MM.1S (cell line): ENCODE data around the gene KDELR1.

Experiments used
- DNase-seq: peaks from one replicate; pipeline ENCODE4 v3.0.0-alpha.2; 2015
- H2AFZ ChIP-seq: fragments of 300-600 bp; sonication (generic); 2 replicates; pipeline ENCODE4 v1.6.0; 2016; ENCODE audit warnings: antibody characterized with exemption, low read length
- H3F3A ChIP-seq: fragments of 300-600 bp; sonication (generic); 2 replicates; pipeline ENCODE4 v1.6.1; 2016; ENCODE audit warnings: mild to moderate bottlenecking, antibody characterized with exemption, low read length, moderate library complexity, mixed read lengths; ENCODE audit not compliant: insufficient read depth
- H3K27ac ChIP-seq: fragments of 300-600 bp; sonication (generic); 2 replicates; pipeline ENCODE4 v1.5.1; 2016; ENCODE audit warnings: mild to moderate bottlenecking, low read length
- H3K27me3 ChIP-seq: fragments of 300-600 bp; sonication (generic); replicated peaks from 2 replicates; pipeline ENCODE4 v1.6.0; 2016; ENCODE audit warnings: low read length; ENCODE audit not compliant: insufficient read depth
- H3K36me3 ChIP-seq: fragments of 300-600 bp; sonication (generic); replicated peaks from 2 replicates; pipeline ENCODE4 v1.6.1; 2016; ENCODE audit warnings: mild to moderate bottlenecking, low read length, mixed read lengths; ENCODE audit not compliant: insufficient read depth
- H3K4me1 ChIP-seq: fragments of 300-600 bp; sonication (generic); 2 replicates; pipeline ENCODE4 v1.6.1; 2016; ENCODE audit warnings: low read length, mixed read lengths
- H3K4me2 ChIP-seq: fragments of 300-600 bp; sonication (generic); 2 replicates; pipeline ENCODE4 v1.6.0; 2016; ENCODE audit warnings: low read depth, low read length
- H3K4me3 ChIP-seq: fragments of 300-600 bp; sonication (generic); 2 replicates; pipeline ENCODE4 v1.5.1; 2016; ENCODE audit warnings: low read length, mixed read lengths
- H3K79me2 ChIP-seq: fragments of 300-600 bp; sonication (generic); 2 replicates; pipeline ENCODE4 v1.6.1; 2016; ENCODE audit warnings: mixed run types, low read length, mixed read lengths
- H3K9ac ChIP-seq: fragments of 300-600 bp; sonication (generic); 2 replicates; pipeline ENCODE4 v1.6.1; 2016; ENCODE audit warnings: low read length, mixed read lengths
- H3K9me2 ChIP-seq: fragments of 300-600 bp; sonication (generic); replicated peaks from 2 replicates; pipeline ENCODE4 v1.6.1; 2016; ENCODE audit warnings: mild to moderate bottlenecking, low read length, mixed read lengths; ENCODE audit not compliant: insufficient read depth
- H3K9me3 ChIP-seq: fragments of 300-600 bp; sonication (generic); replicated peaks from 2 replicates; pipeline ENCODE4 v1.6.1; 2016; ENCODE audit warnings: mild to moderate bottlenecking, low read length, mixed read lengths; ENCODE audit not compliant: insufficient read depth
- H4K20me1 ChIP-seq: fragments of 300-600 bp; sonication (generic); 2 replicates; pipeline ENCODE4 v1.6.1; 2016; ENCODE audit warnings: mild to moderate bottlenecking, low read length, moderate library complexity, mixed read lengths; ENCODE audit not compliant: insufficient read depth
- CTCF ChIP-seq: fragments of 300-600 bp; sonication (generic); IDR thresholded peaks from 2 replicates; pipeline ENCODE4 v1.5.1; 2016; ENCODE audit warnings: antibody characterized with exemption, low read length, mixed read lengths
- EZH2 ChIP-seq: fragments of 300-600 bp; sonication (generic); optimal IDR thresholded peaks from 2 replicates; pipeline ENCODE3; 2017; ENCODE audit warnings: low read depth, mild to moderate bottlenecking, antibody characterized with exemption, low read length, mixed read lengths
- EZH2phosphoT487 ChIP-seq: fragments of 300-600 bp; sonication (generic); IDR thresholded peaks from 2 replicates; pipeline ENCODE4 v1.6.1; 2018; ENCODE audit warnings: antibody characterized with exemption, low read length

Gene KDELR1

GRCh38 chr19:48371367-48371766, 20.0 kb downstream of the KDELR1 start:
- H3K27ac ChIP-seq = no peak overlapping the region
- no peaks in the 10 kb centered on the region for H4K20me1 ChIP-seq
- H3K4me2 ChIP-seq = no peak overlapping the region
- TF ChIP-seq EZH2phosphoT487 = no peak
- TF ChIP-seq EZH2 = no peak
- TF ChIP-seq CTCF = no peak
- H3K9me3 ChIP-seq = no peaks in the 10 kb centered on the region
- no peaks in the 10 kb centered on the region for H3K9me2 ChIP-seq
- H3K9ac ChIP-seq = no peak overlapping the region
- no peak overlapping the region for H3K4me3 ChIP-seq
- H3K4me1 ChIP-seq = no peaks in the 10 kb centered on the region
- 0 out of 2 replicates have a peak, but pooled peaks cover 4% of the 10 kb centered on the region for H3F3A ChIP-seq
- H2AFZ ChIP-seq = no peak overlapping the region
- no peaks in the 10 kb centered on the region for H3K79me2 ChIP-seq
- no peaks in the 10 kb centered on the region for H3K27me3 ChIP-seq
- DNase-seq = no peak
- no peaks in the 10 kb centered on the region for H3K36me3 ChIP-seq

- H3K9ac ChIP-seq = no peak overlapping the region
- no peak overlapping the region for H3K4me2 ChIP-seq
- no peaks in the 10 kb centered on the region for H3K4me1 ChIP-seq
- H3K27me3 ChIP-seq = no peaks in the 10 kb centered on the region
- H3F3A ChIP-seq = peaks cover 2% of the 10 kb centered on the region; the same call in 1 of the 2 replicates
- no peak overlapping the region for H2AFZ ChIP-seq
- H3K36me3 ChIP-seq = no peaks in the 10 kb centered on the region
- no peak overlapping the region for H3K27ac ChIP-seq
- H3K4me3 ChIP-seq = no peak overlapping the region
- H4K20me1 ChIP-seq = no peaks in the 10 kb centered on the region
- no peaks in the 10 kb centered on the region for H3K9me2 ChIP-seq
- H3K79me2 ChIP-seq = no peaks in the 10 kb centered on the region
- DNase-seq = no peak
- TF ChIP-seq EZH2phosphoT487 (no peak), EZH2 (no peak), CTCF (no peak)
- no peaks in the 10 kb centered on the region for H3K9me3 ChIP-seq
These were observed 20.4 kb downstream of the KDELR1 start for GRCh38 chr19:48370955-48371354.

- Histone ChIP-seq H3K9me2 (no peaks in the 10 kb centered on the region), H2AFZ (no peak overlapping the region), H3K4me1 (peaks cover 8% of the 10 kb centered on the region), H3K4me2 (no peak overlapping the region), H3K36me3 (no peaks in the 10 kb centered on the region), H4K20me1 (no peaks in the 10 kb centered on the region), H3K27ac (no peak overlapping the region), H3K9ac (no peak overlapping the region), H3K79me2 (no peaks in the 10 kb centered on the region), H3K9me3 (no peaks in the 10 kb centered on the region), H3K4me3 (no peak overlapping the region), H3F3A (peaks cover 6% of the 10 kb centered on the region; the same call in 1 of the 2 replicates), H3K27me3 (no peaks in the 10 kb centered on the region)
- no peak for DNase-seq
- TF ChIP-seq CTCF (no peak), EZH2 (no peak), EZH2phosphoT487 (no peak)
These were observed 22.4 kb downstream of the KDELR1 start for GRCh38 chr19:48368936-48369335.
